Astrocyte (in vitro differentiated cells and primary cell): Measurements from ENCODE around the gene OPCML.

Experiments
- CTCF ChIP-seq: IDR thresholded peaks from 2 replicates; pipeline ENCODE4 v1.5.1; 2011; ENCODE audit warnings: low read depth, mild to moderate bottlenecking, inconsistent platforms, low read length, moderate library complexity; ENCODE audit not compliant: insufficient read depth
- EZH2 ChIP-seq: IDR thresholded peaks from 2 replicates; pipeline ENCODE4 v1.6.1; 2012; ENCODE audit warnings: mild to moderate bottlenecking, low read length, inconsistent platforms; ENCODE audit not compliant: insufficient read depth

DNA sequence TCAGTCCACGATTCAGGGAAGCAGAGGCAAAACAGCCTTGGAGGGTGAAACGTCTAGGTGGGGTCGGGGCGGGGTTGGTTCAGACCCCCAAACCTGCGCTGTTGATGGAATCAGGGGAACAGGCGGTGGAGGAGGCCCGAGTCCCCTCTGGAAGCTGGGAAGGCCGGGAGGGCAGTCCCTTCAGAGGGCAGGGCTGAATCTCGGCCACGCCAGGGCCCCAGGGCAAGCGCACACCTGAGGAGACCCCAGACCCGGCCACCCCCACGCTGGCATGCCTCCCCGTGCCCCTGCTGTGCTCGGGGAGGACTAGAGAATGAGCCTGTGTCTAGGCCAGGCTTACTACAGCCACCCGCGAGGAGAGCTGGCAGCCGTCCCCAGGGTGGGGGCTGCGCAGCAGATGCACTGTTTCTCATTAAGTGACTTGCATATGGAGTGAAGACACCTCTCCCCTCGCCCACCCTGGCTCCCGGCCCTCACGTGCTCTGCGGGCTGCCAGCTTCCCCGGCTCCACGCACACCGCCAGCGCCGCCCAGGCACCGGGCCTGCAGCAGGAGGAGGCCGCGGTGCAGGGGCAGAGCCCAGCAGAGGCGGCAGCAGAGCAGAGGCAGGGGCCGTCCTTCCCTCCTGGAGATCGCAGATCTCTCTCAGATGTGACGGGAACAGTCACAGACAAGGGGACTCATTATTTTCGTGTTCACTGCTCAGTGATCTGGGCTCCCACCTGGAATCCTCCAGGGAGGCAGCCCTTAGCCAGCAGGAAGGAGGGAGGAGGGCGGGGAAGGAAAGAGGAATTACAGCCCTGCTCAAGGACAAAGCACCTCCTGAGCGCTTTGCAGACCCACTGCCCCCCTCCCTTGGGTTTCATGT lies 47.1 kb upstream of the OPCML start:
- no peak for TF ChIP-seq CTCF
- TF ChIP-seq EZH2: no peak
